Measurements from ENCODE around the gene GALNT13. TPM values are rescaled to one million over a fixed set of nuclear protein-coding genes. Genes with fewer than 3 reads are reported as not detected.

The GALNT13 gene
- total RNA-seq, 1 donor from 2014 or later: not detected

DNA sequence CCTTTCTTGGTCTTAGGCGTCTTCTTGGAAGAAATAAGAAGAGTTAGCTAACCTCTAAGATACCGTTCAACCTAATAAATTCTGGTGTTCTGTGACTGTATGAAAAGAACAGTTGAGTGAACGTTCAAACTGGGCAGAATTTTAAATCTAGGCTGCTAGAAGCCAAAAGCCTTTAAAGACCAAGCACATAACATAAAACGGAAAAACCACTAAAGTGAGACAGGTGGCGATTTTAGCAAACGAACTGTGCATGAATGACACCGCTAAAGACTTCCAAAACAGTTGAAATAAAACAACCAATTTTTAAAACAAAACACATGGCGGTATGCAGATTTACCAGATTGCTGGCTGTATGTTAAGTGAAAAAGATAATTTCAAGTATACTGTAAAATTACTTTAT lies 73.1 kb downstream of the GALNT13 start:
- Mint-ChIP-seq H3K4me3 (no peak overlapping the region), H3K27me3 (no peaks in the 10 kb centered on the region), H3K36me3 (ENCODE audit: low read depth) (no peaks in the 10 kb centered on the region), H3K9me3 (peaks cover 5% of the 10 kb centered on the region), H3K27ac (no peak overlapping the region), H3K4me1 (no peaks in the 10 kb centered on the region)
- ATAC-seq (ENCODE audit: low read depth) (no peak), DNase-seq (no peak)
- intact Hi-C loops (cut with micrococcal nuclease): no loop called here
- ChIA-PET CTCF (no interaction called here), POLR2A (no interaction called here)
- TF ChIP-seq, protein P1, sequence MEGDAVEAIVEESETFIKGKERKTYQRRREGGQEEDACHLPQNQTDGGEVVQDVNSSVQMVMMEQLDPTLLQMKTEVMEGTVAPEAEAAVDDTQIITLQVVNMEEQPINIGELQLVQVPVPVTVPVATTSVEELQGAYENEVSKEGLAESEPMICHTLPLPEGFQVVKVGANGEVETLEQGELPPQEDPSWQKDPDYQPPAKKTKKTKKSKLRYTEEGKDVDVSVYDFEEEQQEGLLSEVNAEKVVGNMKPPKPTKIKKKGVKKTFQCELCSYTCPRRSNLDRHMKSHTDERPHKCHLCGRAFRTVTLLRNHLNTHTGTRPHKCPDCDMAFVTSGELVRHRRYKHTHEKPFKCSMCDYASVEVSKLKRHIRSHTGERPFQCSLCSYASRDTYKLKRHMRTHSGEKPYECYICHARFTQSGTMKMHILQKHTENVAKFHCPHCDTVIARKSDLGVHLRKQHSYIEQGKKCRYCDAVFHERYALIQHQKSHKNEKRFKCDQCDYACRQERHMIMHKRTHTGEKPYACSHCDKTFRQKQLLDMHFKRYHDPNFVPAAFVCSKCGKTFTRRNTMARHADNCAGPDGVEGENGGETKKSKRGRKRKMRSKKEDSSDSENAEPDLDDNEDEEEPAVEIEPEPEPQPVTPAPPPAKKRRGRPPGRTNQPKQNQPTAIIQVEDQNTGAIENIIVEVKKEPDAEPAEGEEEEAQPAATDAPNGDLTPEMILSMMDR (IDR thresholded peaks at IDR 0.05): no peak

DNA sequence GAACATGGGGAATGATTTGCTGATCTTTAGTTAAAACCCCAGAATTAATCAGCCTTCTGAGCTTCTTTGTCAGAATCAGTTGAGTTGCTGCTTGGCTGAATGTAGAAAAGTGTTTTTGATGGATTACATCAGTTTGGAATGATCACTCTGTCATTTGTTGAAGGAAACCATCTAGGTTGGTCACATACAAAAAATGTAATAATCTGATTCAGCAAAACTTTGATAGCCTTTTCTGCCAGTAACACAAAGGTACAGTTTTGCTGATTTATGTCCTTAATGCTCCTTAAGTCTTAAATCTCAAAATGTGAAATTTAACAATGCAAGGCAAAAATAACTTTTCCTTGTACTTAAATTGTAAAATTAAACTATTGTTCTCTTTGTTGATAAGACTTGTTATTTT lies 74.3 kb downstream of the GALNT13 start:
- ATAC-seq (ENCODE audit: low read depth): no peak
- TF ChIP-seq, protein P1 (IDR thresholded peaks at IDR 0.05): no peak
- Mint-ChIP-seq H3K4me3 (no peak overlapping the region), H3K9me3 (peaks cover 5% of the 10 kb centered on the region), H3K27me3 (no peaks in the 10 kb centered on the region), H3K4me1 (no peaks in the 10 kb centered on the region), H3K36me3 (ENCODE audit: low read depth) (no peaks in the 10 kb centered on the region), H3K27ac (no peak overlapping the region)
- intact Hi-C loops (cut with micrococcal nuclease): no loop called here
- ChIA-PET CTCF (no interaction called here), POLR2A (no interaction called here)
- DNase-seq: no peak

DNA sequence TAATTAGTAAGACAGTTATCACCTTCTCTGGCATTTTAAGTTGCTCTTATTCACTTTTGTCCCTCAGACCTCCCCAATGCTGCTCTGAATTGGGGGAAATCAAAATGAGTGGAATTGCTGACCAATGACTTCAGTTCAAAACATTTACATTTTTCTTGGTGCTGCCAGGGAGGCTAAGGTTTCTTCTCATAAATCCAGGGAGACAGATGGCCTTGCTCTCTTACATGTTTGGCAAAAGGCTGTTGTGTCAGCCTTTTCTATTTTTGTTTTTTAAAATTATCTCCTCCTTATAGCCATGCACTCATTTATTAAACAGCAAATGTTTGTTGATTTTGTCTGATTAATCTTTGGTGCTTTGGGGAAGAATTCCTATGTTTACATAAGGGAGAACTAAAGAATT lies 82.0 kb downstream of the GALNT13 start:
- no peak overlapping the region for H3K27ac Mint-ChIP-seq
- ChIA-PET POLR2A (no interaction called here), CTCF (no interaction called here)
- no peaks in the 10 kb centered on the region for H3K4me1 Mint-ChIP-seq
- TF ChIP-seq, protein P1 (IDR thresholded peaks at IDR 0.05): no peak
- no peak for ATAC-seq (ENCODE audit: low read depth)
- no peak for DNase-seq
- no peaks in the 10 kb centered on the region for H3K27me3 Mint-ChIP-seq
- intact Hi-C loops (cut with micrococcal nuclease): no loop called here
- H3K4me3 Mint-ChIP-seq: no peak overlapping the region
- peaks cover 9% of the 10 kb centered on the region for H3K9me3 Mint-ChIP-seq
- H3K36me3 Mint-ChIP-seq (ENCODE audit: low read depth): no peaks in the 10 kb centered on the region

DNA sequence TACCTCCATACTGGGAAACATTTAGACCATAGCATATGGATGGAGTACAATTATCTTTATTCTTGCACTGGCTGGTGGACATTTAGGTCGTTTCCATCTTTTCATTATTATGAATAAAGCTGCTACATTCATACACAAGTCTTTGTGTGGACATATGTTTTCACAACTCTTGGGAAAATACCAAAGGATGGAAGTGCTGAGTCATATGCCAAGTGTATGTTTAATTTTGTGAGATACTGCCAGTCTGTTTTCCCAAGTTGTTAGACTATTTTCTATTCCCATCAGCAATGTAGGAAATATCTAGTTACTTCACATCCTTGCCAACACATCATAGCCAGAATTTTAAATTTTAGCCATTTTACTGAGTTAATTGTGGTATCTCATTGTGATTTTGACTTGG lies 91.5 kb downstream of the GALNT13 start:
- H3K9me3 Mint-ChIP-seq: peaks cover 8% of the 10 kb centered on the region
- no peaks in the 10 kb centered on the region for H3K36me3 Mint-ChIP-seq (ENCODE audit: low read depth)
- no peaks in the 10 kb centered on the region for H3K4me1 Mint-ChIP-seq
- ATAC-seq (ENCODE audit: low read depth): no peak
- DNase-seq: no peak
- no peaks in the 10 kb centered on the region for H3K27me3 Mint-ChIP-seq
- H3K27ac Mint-ChIP-seq: no peak overlapping the region
- TF ChIP-seq, protein P1 (IDR thresholded peaks at IDR 0.05): no peak
- intact Hi-C loops (cut with micrococcal nuclease): no loop called here
- H3K4me3 Mint-ChIP-seq: no peak overlapping the region
- CTCF ChIA-PET: no interaction called here
- POLR2A ChIA-PET: no interaction called here

DNA sequence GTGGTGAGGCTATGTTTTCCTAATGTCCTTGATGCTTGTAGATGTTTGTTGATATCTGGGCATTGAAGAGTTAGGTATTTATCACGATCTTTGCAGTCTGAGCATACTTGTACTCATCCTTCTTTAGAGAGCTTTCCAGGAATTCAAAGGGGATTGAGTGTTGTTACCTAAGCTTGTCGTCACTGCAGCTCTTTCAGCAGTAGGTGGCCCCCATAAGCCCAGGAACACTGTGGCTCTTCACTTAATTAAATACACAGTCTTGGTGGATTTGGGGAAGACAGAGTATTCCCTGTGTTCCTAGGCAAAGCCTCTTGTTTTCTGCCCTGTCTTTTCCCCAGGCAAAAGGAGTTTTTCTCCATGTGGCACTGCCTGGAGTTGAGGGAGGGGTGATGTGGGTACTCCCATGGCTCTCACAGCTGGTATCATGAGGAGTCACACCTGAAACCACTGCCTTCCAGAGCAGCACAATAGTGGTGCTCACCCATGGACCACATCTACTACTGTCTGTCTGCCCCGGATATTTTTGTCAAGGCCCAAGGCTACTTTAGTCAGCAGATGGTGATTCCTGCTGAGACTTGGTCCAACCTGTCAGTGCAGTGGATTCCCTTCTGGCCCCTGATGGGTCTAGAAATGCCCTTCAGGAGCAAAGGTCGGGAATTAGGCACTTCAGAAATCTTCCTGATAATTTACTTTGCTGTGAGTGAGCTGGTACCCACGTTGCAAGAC lies 95.7 kb downstream of the GALNT13 start:
- ATAC-seq (ENCODE audit: low read depth) (no peak), DNase-seq (no peak)
- Mint-ChIP-seq H3K36me3 (ENCODE audit: low read depth) (no peaks in the 10 kb centered on the region), H3K27me3 (no peaks in the 10 kb centered on the region), H3K4me1 (no peaks in the 10 kb centered on the region), H3K4me3 (no peak overlapping the region), H3K27ac (no peak overlapping the region), H3K9me3 (no peaks in the 10 kb centered on the region)
- intact Hi-C loops (cut with micrococcal nuclease): no loop called here
- CTCF ChIA-PET: no interaction called here
- POLR2A ChIA-PET: no interaction called here
- TF ChIP-seq, protein P1 (IDR thresholded peaks at IDR 0.05): no peak

Measured in activated B cell treated with CpG ODN at 0.5 μM for 24 hours (primary cell).